Tongue (tissue), 2 donors: Measurements from ENCODE around the gene P2RY8. TPM values are rescaled to one million over a fixed set of nuclear protein-coding genes. Genes with fewer than 3 reads are reported as not detected.
"Not testable (repeated sequence)": the region's sequence is repeated elsewhere in the genome, so short reads cannot be mapped to it uniquely, and the experiment has no call there.

Experiments used
- DNase-seq: peaks from one replicate; pipeline ENCODE4 v3.0.0-alpha.2; 2015
- total RNA-seq: library from RNA; depleted of rRNA; stranded (reverse); fragments of >200 nt; gene quantifications from one replicate; pipeline ENCODE4 v1.2.3, GENCODE V29; 2014

Gene P2RY8
- total RNA-seq, 1 donor from 2014 or later = 0.82 TPM

DNA sequence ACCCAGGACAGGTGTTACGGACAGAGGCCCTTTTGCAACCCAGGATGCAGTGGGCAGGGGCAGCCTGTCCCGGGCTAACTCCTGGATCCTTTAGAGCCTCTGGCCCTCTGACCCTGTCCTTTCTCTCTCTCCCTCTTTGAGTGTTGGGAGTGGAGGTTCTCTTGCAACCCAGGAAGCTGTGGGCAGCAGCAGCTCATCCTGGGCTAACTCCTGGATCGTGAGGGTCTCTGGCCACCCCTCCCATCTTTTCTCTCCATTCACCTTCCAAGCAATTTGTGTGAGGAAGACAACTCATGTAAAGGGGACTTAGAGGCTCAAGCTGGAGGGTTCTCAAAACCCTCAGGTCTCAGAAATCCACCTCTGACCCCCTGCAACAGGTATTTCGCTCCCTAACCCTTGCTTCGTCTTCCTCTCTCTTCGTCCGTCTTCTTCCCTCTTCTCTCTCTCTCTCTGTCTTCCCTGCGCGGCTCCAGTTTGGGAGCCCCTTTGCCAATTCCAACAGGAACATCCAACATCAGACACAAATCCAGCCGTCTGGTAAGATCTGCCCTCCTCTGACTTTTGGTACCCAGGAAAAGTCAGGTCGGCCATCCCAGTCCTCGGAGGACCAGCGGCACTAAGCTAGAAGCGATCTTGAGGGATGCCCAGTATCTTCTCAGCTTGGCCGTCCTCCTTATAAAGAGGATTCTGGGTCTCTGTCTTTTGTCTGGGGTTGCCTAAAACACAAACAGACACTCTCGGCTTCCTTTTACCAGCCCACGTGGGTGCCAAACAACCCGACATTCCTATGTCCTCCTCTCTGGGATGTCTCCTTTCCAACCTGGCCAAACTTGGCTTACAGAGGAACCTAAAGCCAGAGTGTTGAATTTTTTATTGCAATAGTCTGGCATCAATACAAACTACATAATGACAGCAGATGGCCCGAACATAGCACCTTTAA lies 92.2 kb downstream of the P2RY8 start:
- no peak for DNase-seq

DNA sequence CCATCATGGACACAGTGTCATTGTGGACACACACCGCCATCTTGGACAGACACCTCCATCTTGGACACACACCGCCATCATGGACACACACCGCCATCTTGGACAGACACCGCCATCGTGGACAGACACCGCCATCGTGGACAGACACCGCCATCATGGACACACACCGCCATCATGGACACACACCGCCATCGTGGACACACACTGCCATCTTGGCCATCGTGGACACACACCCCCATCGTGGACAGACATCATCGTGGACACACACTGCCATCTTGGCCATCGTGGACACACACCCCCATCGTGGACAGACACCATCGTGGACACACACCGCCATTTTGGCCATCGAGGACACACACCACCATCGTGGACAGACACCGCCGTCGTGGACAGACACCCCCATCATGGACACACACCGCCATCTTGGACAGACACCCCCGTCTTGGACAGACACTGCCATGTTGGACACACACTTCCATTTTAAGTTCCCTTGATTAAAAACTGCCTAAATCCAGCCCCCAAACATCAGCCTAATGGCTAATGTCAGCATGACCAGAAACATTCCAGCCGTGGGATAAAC lies 93.4 kb downstream of the P2RY8 start:
- DNase-seq = no peak

DNA sequence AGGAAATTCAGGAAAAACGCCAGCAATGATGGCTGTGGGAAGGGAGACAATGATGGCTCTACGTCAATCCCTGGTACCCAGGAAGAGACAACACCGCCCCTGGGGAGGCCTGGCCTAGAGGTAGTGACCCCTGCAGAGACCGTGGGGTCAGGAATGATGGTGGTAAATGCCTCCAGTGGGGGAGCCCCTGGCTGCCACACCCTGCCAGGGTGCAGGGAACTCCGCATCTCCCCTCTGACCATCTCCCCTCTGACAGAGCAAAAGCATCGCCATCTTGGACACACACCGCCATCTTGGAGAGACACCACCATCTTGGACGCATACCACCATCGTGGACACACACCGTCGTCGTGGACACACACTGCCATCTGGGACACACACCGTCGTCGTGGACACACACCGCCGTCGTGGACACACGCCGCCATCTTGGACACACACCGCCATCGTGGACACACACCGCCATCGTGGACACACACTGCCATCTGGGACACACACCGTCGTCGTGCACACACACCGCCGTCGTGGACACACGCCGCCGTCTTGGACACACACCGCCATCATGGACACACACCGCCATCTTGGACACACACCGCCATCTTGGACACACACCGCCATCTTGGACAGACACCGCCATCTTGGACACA lies 94.1 kb downstream of the P2RY8 start:
- no peak for DNase-seq

DNA sequence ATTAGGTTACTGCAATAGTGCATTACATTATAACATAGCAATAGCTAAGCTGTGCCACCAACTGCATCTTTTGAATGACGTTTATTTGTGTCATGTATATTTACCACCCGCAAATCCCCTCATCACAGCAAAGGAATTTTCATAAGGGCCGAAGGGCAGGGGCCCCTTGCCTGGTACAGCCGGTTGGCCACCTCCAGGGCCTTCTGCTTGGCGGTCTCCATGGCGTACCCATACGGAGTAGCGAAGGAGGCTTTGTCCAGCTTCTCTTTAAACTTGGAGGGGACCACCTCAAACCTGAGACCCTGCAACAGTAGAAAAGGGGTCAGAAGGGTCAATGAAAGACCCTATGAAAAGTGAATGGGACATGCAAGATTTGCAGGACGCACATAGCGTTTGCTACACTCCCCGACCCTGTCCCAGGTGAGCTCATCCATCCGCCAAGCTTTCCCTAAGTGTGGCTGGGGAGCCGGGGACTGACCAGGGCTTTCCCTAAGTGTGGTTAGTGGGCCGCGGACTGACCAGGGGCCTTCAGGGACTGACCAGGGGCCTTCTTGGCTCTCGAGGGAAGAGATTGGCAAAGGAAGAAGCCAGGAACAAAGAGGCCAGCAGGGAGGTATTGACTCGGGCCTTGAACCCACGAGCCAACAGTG lies 94.8 kb downstream of the P2RY8 start:
- no peak for DNase-seq

DNA sequence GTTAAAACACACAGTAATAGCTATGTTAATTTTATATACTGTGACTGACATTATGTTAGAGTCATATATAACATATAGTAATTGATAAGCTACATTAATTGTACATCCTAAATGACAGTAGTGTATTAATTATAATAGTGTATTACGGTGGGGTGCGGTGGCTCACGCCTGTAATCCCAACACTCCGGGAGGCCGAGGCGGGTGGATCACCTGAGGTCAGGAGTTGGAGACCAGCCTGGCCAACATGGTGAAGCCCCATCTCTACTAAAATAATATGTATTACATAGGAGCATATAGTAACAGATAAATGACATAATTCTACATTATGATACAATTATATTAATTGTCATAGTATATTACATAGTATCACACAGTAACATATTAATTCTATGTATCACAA lies 96.5 kb downstream of the P2RY8 start:
- no peak for DNase-seq

DNA sequence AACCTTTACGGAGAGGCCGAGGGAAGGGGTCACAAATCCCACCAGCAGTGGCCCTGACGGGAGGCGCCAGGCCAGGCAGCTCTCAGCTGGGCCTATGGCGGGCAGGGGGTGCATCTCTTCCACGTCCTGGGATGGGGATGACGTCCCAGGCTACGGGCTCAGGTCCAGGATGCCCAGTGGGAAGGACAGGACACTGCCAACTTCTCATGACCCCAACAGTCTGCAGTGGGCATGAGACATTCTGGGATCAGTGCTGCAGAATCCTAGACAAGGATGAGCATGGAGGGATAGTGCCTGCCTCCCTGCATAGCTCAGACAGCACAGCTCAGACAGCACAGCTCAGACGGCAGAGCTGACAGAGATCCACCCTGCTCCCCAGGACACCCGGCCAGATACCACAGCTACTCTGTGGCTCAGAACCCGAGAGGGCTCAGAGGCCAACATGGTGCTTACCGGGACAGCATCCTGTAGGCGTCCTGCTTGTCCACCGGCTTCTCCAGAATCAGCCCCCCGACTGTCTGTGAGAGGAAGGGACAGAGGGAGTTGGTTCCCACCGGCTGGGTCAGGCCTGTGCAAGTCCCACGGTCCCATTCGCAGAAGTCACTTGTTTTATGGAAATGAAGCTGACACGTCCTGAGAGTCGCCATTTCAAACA lies 101.6 kb downstream of the P2RY8 start:
- DNase-seq = no peak

DNA sequence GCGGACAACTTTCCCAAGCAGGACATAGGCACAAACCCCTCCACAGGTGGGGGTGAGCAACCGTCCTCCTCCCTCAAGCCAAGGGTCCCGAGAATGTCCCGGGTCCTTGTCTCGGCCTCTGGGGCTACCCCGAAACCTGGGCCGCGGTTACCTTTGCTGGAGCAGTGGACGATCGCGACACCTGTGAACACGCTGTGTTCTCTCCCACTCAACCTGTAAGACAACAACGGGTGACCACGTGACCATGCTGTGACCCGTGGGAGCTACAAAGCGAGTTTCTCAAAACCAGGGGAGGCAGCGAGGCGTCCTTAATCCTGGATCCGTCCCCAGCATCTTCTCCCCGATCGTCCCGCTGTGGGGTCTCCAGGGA lies 102.1 kb downstream of the P2RY8 start:
- no peak for DNase-seq

DNA sequence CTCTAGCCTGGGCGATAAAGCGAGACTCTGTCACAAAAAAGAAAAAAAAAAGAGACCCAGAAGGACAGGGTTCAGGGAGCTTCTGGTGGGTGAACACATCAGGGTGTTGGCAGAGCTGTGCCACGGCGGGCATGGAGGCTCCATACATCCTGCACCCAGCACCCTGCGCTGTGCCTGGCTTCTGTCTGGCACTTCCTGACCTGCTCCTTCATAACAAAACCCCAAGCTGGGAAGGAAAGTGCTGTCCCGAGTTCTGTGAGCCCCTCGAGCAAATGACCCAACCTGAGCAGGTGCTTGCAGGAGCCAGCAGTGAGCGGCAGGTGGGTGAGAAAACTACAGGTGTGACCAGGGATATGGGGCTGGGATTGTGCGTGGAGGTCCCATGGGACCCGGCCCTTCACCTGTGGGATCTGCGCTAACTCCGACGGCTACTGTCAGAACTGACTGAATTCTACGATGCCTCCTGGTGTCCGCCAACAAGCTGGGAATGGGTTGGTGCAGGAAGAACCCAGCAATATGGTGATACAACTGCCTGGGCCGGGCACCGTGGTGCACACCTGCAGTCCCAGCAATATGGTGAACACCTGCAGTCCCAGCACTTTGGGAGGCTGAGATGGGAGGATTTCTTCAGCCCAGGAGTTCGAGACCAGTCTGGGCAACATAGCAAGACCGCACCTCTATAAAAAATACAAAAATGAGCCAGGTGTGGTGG lies 103.2 kb downstream of the P2RY8 start:
- no peak for DNase-seq

DNA sequence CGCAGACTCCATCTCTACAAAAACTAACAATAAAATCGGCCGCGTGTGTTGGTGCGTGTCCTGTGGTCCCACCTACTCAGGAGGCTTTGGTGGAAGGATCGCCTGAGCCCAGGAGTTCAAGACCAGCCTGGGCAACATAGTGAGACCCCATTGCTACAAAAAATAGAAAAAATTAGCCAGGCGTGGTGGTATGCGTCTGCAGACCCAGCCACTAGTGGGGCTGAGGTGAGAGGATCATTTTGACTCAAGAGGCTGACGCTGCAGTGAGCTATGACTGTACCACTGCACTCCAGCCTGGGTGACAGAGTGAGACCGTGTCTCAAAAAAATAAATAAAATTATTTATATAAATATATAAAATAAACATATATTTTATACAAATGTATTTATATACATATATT lies 106.5 kb downstream of the P2RY8 start:
- no peak for DNase-seq

DNA sequence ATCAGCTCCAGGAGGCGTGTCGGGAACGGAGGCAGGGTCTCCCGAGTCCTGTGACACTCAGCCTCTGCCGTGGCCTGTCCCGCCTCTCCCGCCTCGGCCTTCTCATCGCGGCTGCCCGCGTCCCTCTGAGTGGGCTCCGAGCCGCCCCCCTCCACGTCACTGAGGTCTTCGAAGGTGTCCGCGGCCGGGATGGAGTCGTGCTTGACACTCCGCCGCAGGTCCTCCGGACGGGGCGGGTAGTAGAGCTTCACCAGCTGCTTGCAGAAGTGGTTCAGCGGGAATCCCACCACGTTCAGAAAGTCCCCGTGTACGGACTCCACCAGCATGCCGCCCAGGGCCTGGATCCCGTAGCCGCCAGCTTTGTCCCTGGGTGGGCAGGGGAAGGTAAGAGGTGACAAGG lies 109.2 kb downstream of the P2RY8 start:
- no peak for DNase-seq

DNA sequence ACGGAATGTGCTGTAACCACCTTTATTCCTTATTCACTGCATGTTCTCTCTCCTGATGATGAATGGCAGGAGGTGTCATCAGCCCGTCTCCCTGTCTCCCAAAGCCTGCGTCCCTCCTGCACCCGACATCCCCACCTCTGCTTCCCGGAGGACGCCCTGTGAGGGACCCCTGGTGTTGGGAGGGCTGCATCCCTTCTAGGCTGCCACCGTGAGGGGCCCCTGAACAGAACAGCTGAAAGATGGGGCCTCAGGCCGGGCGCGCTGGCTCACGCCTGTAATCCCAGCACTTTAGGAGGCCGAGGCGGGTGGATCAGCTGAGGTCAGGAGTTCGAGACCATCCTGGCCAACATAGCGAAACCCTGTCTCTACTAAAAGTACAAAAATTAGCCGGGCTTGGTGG lies 110.7 kb downstream of the P2RY8 start:
- DNase-seq = not testable (repeated sequence)

DNA sequence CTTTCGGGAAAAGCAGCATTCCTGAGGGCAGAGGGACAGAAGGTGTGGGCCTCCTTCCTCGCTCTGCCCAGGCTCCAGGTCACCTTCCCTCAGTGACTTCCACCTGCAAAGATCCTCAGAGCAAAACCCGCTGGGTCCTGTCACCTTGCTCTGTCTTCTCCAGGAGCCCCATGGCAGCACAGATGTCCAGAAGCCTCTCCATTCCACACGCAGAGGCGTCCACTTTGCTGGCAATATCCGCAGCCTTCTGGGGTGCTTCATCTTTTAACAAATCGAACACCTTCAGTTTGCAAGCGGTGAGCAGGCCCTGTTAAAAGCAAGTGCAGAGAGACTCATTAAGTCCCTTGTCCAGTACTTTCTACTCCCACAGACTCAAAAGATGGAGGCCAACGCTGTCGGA lies 111.6 kb downstream of the P2RY8 start:
- DNase-seq = no peak

DNA sequence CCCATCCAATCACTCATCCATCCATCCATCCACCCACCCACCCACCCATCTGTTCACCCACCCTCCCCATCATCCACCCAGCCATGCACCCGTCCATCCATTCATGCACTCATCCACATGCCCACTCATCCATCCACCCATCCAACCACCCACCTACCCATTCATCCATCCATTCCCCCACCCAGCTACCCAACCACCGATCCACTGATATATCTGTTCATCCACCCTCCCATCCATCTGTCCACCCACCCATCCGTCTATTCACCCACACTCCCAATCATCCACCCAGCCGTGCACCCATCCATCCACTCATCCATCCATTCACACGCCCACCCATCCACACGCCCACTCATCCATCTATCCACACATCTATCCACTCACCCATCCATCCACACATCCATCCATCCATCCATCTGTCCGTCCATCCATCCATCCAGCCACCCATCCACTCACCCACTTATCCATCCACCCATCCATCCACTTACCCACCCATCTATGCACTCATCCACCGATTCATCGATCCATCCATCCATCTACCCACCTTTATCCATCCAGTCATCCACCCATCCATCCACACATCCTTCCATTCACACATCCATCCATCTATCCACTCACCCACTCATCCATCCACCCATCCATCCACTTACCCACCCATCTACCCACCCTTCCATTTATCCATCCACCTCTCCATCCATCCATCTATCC lies 112.7 kb downstream of the P2RY8 start:
- no peak for DNase-seq

DNA sequence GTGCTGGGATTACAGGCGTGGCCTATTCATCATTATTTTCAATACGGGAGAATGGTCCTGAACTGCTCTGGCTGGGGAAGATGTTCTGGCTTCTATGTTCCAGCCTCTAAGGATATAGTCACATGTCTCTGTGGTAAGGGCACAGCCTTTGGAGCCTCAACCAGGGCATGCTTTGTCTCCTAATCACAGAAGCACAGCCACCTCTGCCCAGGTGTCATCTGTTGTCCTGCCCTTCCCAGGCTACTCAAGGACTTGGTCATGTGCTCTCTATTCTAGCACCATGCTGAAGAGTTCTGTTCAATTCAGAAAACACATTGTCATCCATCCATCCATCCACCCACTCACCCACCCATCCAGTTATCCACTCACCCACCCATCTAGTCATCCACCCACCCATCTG lies 113.8 kb downstream of the P2RY8 start:
- DNase-seq = no peak

DNA sequence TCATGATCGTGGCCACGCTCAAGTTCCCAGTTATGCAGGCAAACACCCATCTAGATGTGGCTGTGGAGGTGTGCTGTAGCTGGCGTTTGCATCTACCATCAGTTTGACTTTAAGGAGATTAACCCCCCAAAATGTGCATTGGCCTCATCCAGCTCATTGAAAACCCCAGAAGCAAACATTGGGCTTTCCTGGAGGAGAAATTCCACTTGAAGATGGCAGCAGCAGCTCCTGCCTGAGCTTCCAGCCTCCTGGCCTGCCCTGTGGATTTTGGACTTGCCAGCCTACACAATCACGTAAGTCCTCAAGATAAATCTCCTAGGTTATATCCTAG lies 114.9 kb downstream of the P2RY8 start:
- DNase-seq = no peak

DNA sequence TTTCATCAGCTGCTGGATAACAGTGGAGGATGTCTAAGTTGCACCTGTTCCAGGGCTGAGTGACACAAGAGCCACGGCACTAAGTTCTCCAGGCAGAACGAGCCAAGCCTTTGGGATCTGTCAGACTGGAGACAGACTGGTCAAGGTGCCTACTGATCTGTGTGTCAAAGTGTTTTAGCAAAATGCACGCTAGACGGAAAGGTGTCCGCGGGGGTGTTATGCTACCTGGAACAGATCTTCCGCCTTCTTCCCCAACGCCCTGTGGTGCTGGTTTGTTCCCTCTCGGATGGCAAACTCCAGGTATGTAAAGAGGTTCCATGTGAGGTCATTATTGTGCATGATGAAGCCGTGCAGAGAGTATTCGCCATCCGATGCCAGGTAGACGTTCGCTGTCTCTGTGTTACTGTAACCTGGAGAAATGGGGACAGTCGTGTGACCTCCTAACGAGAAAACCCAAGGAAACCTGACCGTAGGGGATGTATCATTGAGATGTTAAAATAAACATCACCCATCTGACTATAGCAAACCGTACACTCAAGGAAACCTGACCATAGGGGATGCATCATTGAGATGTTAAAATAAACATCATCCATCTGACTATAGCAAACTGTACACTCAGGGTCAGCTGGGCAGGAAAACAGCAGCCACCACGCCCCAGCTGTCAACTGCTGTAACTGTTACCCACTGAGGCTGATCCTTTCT lies 115.4 kb downstream of the P2RY8 start:
- no peak for DNase-seq

DNA sequence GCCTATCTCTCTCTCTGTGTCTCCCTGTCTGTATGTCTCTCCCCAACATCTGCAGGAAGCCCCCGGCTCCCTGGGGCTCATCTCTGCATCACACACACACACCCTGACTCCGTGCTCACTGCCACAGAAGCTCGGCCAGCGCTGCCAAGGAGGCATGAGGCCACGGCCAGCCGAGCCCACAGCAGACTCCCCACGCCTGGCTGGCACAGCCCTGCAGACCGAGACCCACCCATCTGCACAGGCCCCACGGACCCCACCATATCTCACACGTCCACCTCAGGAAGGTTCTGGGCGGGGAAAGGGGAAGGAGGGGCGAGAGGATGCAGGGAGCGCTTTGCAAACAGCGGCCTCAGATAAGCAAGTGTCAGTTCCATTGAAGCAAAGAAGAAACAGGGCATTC lies 116.6 kb downstream of the P2RY8 start:
- DNase-seq = no peak

DNA sequence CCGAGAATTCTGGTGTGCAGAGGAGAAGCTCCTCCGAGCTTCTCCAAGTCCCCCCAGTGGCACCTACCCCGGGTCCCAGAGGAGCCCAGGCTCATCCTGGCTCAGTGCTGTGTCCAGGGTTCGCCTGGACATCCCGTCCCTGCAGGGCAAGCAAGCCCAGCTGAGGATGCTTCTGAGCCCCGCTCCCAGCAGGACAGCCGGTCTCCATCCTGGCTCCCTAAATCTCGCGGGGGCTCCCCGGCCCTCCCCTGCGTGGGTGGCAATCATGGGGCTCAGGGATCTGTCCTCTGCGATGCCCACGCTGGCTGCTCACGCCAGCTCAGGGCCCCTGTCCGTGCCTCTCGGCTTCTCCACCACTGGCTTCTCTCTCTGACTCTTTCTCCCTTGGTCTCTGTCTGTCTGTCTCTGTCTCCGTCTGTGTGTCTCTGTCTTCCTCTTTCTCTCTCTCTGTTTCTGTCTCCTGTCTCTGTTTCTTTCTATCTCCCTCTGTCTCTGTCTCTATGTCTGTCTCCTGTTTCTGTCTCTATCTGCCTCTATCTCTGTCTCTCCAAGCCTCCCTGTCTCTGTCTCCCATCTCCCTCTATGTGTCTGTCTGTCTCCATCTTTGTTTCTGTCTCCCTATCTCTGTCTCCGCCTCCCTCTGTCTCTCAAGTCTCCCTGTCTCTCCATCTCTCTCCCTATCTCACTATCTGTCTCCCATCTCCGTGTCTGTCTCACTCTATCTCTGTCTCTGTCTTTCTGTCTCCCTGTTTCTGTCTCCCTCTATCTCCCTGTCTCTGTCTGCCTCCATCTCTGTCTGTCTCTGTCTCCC lies 117.2 kb downstream of the P2RY8 start:
- DNase-seq = no peak

DNA sequence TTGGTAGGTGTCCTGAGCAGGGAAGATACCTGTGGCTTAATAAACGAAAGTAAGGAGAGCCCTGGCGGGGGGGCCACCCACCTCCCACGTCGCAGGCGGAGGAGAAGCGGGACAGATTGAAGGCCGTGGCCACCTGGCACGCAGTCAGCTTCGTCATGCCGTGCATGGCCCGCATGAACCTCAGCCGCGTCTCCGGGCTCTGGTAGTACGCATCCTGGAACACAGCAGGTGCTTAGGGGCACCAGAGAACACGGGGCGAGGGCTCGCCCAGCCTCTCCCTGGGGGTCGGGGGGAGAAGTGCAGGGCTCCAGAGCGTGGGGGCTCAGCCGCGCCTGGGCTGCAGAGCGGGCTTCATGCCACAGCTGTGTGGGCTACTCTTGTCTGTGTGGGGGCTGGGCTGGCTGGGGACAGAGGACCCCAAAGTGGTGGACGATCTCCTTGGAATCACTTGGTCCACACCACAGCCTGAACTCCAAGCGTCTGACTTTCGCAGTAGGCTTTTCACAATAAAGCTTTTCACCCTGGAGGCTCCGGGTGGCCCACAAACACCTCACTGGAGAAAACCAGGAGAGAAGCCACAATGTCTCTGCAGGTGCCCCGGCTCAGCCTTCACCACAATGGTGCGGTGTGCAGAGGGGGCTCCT lies 118.0 kb downstream of the P2RY8 start:
- no peak for DNase-seq
